OCI-LY3 (cell line): ENCODE measurements around the gene SRP68.

Experiments
- H2AFZ ChIP-seq: fragments of 200-600, 300-600 bp; shearing (Covaris generic); 2 replicates; pipeline ENCODE4 v1.6.0; 2014; ENCODE audit warnings: antibody characterized with exemption, low read depth, low read length
- H3K27ac ChIP-seq: fragments of 200-600, 300-600 bp; sonication (generic); 2 replicates; pipeline ENCODE4 v1.5.1; 2014; ENCODE audit warnings: mild to moderate bottlenecking, low read length, moderate library complexity, mixed read lengths
- H3K27me3 ChIP-seq: fragments of 200-600, 300-600 bp; sonication (generic); 2 replicates; pipeline ENCODE4 v1.6.1; 2014; ENCODE audit warnings: low read depth, low read length, mixed read lengths
- H3K36me3 ChIP-seq: fragments of 200-600, 300-600 bp; sonication (generic); replicated peaks from 2 replicates; pipeline ENCODE3; 2014; ENCODE audit warnings: low read depth, low read length, mixed read lengths
- H3K4me1 ChIP-seq: fragments of 300-600, 200-600 bp; sonication (generic); 2 replicates; pipeline ENCODE4 v1.6.1; 2014; ENCODE audit warnings: low read length, mixed read lengths
- H3K4me2 ChIP-seq: fragments of 200-600, 300-600 bp; sonication (generic); 2 replicates; pipeline ENCODE4 v1.6.1; 2014; ENCODE audit warnings: low read length, mixed read lengths
- H3K4me3 ChIP-seq: fragments of 300-600, 200-600 bp; sonication (generic); 2 replicates; pipeline ENCODE4 v1.5.1; 2014; ENCODE audit warnings: antibody characterized with exemption, mild to moderate bottlenecking, low read length, moderate library complexity
- H3K79me2 ChIP-seq: fragments of 300-600, 200-600 bp; shearing (Covaris generic); 2 replicates; pipeline ENCODE4 v1.6.1; 2014; ENCODE audit warnings: mild to moderate bottlenecking, low read length, mixed read lengths
- H3K9ac ChIP-seq: fragments of 300-600, 200-600 bp; shearing (Covaris generic); 2 replicates; pipeline ENCODE4 v1.6.0; 2014; ENCODE audit warnings: mild to moderate bottlenecking, low read length, moderate library complexity
- H3K9me3 ChIP-seq: fragments of 200-600, 300-600 bp; shearing (Covaris generic); 2 replicates; pipeline ENCODE4 v1.6.1; 2014; ENCODE audit warnings: low read length, mixed read lengths; ENCODE audit not compliant: insufficient read depth
- H4K20me1 ChIP-seq: fragments of 200-600, 300-600 bp; sonication (generic); 2 replicates; pipeline ENCODE4 v1.6.1; 2016; ENCODE audit warnings: low read length, mixed read lengths; ENCODE audit not compliant: insufficient read depth
- EZH2phosphoT487 ChIP-seq: fragments of 200-600 bp; shearing (Covaris generic); IDR thresholded peaks from 2 replicates; pipeline ENCODE4 v1.6.1; 2018; ENCODE audit warnings: antibody characterized with exemption, mixed run types, low read depth
- TF ChIP-seq, protein P1 (sequence below): fragments of 200-600, 300-600 bp; sonication (generic); IDR thresholded peaks from 2 replicates; pipeline ENCODE4 v1.5.1; 2014; ENCODE audit warnings: antibody characterized with exemption, low read length, low read depth

The SRP68 gene

DNA sequence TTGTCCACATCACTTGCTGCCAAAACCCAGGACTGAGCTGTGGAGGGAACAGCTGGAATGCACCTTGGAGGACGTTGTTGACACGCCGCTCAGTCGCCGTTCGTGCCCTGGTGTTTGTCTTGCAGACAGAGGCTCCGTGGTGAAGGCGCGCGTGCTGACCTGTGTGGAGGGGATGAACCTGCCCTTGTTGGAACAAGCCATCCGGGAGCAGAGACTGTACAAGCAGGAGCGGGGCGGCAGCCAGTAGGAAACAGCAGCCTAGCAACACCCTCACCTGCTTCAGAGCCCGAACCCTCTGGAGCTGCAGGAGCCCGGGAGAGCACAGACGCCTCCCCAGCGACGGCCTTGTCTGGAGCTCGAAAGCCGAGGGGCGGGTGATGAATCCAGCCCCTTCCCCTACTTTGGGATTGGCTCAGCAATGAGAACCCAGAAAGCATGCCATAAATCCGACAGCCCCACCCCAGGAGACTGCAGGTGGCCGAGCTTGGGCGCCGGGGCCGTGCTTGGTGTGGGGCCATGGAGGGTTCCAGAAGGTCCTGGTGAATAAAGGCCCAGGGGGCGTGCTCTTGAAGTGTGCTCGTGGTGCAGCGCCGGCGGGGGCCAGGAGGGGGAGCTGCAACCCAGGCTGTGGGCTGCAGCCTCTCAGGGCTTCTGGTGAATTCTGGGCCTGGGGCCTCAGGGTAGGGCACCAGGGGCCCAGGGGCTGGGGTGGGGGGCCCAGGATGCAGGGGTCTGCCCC is 72.1 kb downstream of the SRP68 start:
- TF ChIP-seq EZH2phosphoT487 = no peak
- TF ChIP-seq, protein P1, sequence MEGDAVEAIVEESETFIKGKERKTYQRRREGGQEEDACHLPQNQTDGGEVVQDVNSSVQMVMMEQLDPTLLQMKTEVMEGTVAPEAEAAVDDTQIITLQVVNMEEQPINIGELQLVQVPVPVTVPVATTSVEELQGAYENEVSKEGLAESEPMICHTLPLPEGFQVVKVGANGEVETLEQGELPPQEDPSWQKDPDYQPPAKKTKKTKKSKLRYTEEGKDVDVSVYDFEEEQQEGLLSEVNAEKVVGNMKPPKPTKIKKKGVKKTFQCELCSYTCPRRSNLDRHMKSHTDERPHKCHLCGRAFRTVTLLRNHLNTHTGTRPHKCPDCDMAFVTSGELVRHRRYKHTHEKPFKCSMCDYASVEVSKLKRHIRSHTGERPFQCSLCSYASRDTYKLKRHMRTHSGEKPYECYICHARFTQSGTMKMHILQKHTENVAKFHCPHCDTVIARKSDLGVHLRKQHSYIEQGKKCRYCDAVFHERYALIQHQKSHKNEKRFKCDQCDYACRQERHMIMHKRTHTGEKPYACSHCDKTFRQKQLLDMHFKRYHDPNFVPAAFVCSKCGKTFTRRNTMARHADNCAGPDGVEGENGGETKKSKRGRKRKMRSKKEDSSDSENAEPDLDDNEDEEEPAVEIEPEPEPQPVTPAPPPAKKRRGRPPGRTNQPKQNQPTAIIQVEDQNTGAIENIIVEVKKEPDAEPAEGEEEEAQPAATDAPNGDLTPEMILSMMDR = peak; percentile 70
- H3K27ac ChIP-seq = no peak overlapping the region
- H3K9me3 ChIP-seq = no peaks in the 10 kb centered on the region
- H2AFZ ChIP-seq = no peak overlapping the region
- H3K4me2 ChIP-seq = no peak overlapping the region
- no peak overlapping the region for H3K9ac ChIP-seq
- H3K4me1 ChIP-seq = peaks cover 9% of the 10 kb centered on the region
- no peaks in the 10 kb centered on the region for H3K27me3 ChIP-seq
- no peaks in the 10 kb centered on the region for H4K20me1 ChIP-seq
- H3K36me3 ChIP-seq = peaks cover 4% of the 10 kb centered on the region
- no peaks in the 10 kb centered on the region for H3K79me2 ChIP-seq
- H3K4me3 ChIP-seq = no peak overlapping the region

DNA sequence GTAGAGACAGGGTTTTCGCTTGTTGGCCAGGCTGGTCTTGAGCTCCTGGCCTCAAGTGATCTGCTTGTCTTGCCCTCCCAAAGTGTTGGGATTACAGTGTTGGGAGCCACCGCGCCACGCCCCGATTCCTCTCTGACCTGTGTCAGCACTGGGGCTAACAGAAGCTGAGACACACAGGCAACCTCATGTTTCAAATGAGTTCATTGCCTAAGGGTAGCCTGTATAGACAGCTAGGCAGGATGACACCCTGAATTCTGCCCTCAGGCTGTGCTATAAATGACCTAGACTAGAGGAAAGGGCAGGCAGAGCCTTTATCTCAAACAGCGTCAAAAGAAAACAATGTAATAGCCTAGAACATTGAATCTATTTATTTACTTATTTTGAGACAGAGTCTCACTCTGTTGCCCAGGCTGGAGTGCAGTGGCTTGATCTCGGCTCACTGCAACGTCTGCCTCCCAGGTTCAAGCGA is 74.0 kb downstream of the SRP68 start:
- Histone ChIP-seq H3K9ac (no peak overlapping the region), H3K27ac (no peak overlapping the region), H3K79me2 (no peaks in the 10 kb centered on the region), H3K4me3 (no peak overlapping the region), H4K20me1 (no peaks in the 10 kb centered on the region), H3K27me3 (no peaks in the 10 kb centered on the region), H3K4me1 (peaks cover 9% of the 10 kb centered on the region), H3K9me3 (no peaks in the 10 kb centered on the region), H2AFZ (no peak overlapping the region), H3K36me3 (peaks cover 4% of the 10 kb centered on the region), H3K4me2 (no peak overlapping the region)
- TF ChIP-seq, protein P1 = no peak
- TF ChIP-seq EZH2phosphoT487 = no peak

DNA sequence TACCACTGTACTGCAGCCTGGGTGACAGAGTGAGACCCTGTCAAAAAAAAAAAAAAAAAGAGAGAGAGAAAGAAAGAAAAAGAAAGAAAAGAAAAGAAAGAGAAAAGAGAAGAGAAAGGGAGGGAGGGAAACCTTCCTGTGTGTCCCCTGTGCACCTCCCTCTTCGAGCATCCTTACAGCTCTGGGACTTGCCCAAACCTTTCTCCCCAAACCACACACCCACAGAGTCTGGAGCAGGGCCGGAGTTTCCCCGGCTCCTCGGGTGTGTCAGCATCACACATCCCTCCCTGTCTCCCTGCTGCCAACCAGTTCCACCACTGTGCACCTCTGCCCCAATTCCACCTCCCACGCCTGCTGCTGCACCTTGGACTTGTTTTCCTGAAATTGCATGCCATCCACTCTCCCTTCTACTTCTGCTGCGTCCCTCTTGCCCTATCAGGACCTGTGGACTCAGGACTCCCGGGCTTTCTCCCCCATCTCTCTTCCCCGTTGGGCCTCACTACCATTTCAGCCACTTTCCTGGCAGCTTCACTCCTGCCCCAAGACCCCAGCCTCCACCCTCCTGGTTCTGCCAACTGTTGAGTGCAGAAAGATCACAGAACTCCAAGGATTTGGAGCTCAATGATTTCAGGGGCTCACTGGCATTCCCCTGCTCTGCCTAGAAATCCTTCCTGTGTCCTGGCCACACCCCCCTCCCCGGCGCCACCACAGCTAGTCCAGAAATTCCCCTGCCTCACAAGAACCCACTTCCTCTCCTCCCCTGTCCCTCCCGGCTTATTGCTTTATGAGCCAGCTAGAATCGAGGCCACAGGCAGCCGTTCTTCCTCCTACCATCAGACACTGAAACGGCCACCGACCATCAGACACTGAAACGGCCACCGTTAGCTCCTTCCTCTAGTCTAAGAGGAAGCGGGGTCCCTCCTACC is 75.4 kb downstream of the SRP68 start:
- H2AFZ ChIP-seq = peak overlapping the region; percentile 52; the same call in 1 of the 2 replicates
- peak overlapping the region; percentile 49 for H3K4me2 ChIP-seq
- H3K9ac ChIP-seq = no peak overlapping the region

More for the DNA sequence above, 75.4 kb downstream of the SRP68 start:
- H3K27ac ChIP-seq = no peak overlapping the region
- peaks cover 14% of the 10 kb centered on the region for H3K4me1 ChIP-seq
- no peaks in the 10 kb centered on the region for H3K27me3 ChIP-seq
- no peaks in the 10 kb centered on the region for H4K20me1 ChIP-seq
- H3K79me2 ChIP-seq = no peaks in the 10 kb centered on the region
- peaks cover 6% of the 10 kb centered on the region for H3K36me3 ChIP-seq
- H3K9me3 ChIP-seq = no peaks in the 10 kb centered on the region
- TF ChIP-seq EZH2phosphoT487 = no peak
- TF ChIP-seq, protein P1 = no peak
- no peak overlapping the region for H3K4me3 ChIP-seq
